Liver (tissue), 9 donors: ENCODE measurements around the gene UNC5A. TPM values are rescaled to one million over a fixed set of nuclear protein-coding genes. Genes with fewer than 3 reads are reported as not detected.

Source experiments
- DNase-seq: peaks from one replicate; pipeline ENCODE4 v3.0.0-alpha.2; 2017; ENCODE audit warnings: low spot score
- H3K27ac ChIP-seq, 2 donors: one replicate each; pipeline ENCODE4 v1.7.0; 2013; ENCODE audit warnings: inconsistent platforms in 2 of 2, low read length in 2 of 2, control low read depth in 1 of 2, low read depth in 1 of 2, mild to moderate bottlenecking in 1 of 2
- H3K27me3 ChIP-seq, 4 donors: one replicate each; pipeline versions ENCODE4 v1.6.1 to v1.7.0; 2013; ENCODE audit warnings: low read length in 3 of 4, inconsistent platforms in 1 of 4, mild to moderate bottlenecking in 1 of 4, moderate library complexity in 1 of 4; ENCODE audit not compliant: control insufficient read depth in 4 of 4, insufficient read depth in 4 of 4
- H3K36me3 ChIP-seq, 4 donors: one replicate each; pipeline versions ENCODE4 v1.6.1 to v1.7.0; 2013; ENCODE audit warnings: low read length in 3 of 4, mild to moderate bottlenecking in 3 of 4, low read depth in 1 of 4, moderate library complexity in 1 of 4; ENCODE audit not compliant: control insufficient read depth in 4 of 4, insufficient read depth in 3 of 4
- H3K4me1 ChIP-seq, 4 donors: one replicate each; pipeline versions ENCODE4 v1.6.1 to v1.7.0; 2013; ENCODE audit warnings: low read length in 3 of 4, mild to moderate bottlenecking in 3 of 4, moderate library complexity in 1 of 4; ENCODE audit not compliant: control insufficient read depth in 4 of 4, insufficient read depth in 4 of 4
- H3K4me3 ChIP-seq, 3 donors: one replicate each; pipeline versions ENCODE4 v1.6.1 to v1.7.0; 2013; ENCODE audit warnings: low read length in 3 of 3, control low read depth in 1 of 3, low read depth in 1 of 3, mild to moderate bottlenecking in 1 of 3
- H3K9ac ChIP-seq, 2 donors: one replicate each; pipeline ENCODE4 v1.7.0; 2013; ENCODE audit warnings: low read length in 2 of 2, mild to moderate bottlenecking in 2 of 2, moderate library complexity in 2 of 2, control low read depth in 1 of 2, low read depth in 1 of 2
- H3K9me3 ChIP-seq, 4 donors: one replicate each; pipeline versions ENCODE4 v1.6.1 to v1.7.0; 2013; ENCODE audit warnings: low read length in 3 of 4; ENCODE audit not compliant: control insufficient read depth in 4 of 4
- ATF3 ChIP-seq: IDR thresholded peaks from 2 replicates; pipeline ENCODE4 v1.6.1; 2016; ENCODE audit warnings: antibody characterized with exemption
- EGR1 ChIP-seq, 2 donors: IDR thresholded peaks; 2 replicates each; pipeline ENCODE4 v1.6.1; 2016 to 2018; ENCODE audit warnings: antibody characterized with exemption in 2 of 2, low read depth in 2 of 2
- FOXA2 ChIP-seq: IDR thresholded peaks from 2 replicates; pipeline ENCODE4 v1.6.1; 2016; ENCODE audit warnings: antibody characterized with exemption
- HNF4G ChIP-seq: IDR thresholded peaks from 2 replicates; pipeline ENCODE4 v1.6.1; 2016; ENCODE audit warnings: antibody characterized with exemption
- JUND ChIP-seq, 2 donors: IDR thresholded peaks; 2 replicates each; pipeline ENCODE4 v1.6.1; 2016; ENCODE audit warnings: antibody characterized with exemption in 2 of 2
- NR2F2 ChIP-seq: IDR thresholded peaks from 2 replicates; pipeline ENCODE4 v1.6.1; 2016; ENCODE audit warnings: antibody characterized with exemption
- REST ChIP-seq: IDR thresholded peaks from 2 replicates; pipeline ENCODE4 v1.6.1; 2016; ENCODE audit warnings: antibody characterized with exemption, mild to moderate bottlenecking
- RXRA ChIP-seq, 2 donors: IDR thresholded peaks; 2 replicates each; pipeline ENCODE4 v1.6.1; 2017 to 2018; ENCODE audit warnings: antibody characterized with exemption in 2 of 2, mild to moderate bottlenecking in 1 of 2
- SP1 ChIP-seq: IDR thresholded peaks from 2 replicates; pipeline ENCODE4 v1.6.1; 2018; ENCODE audit warnings: antibody characterized with exemption, mild to moderate bottlenecking
- TAF1 ChIP-seq: conservative IDR thresholded peaks from 2 replicates; pipeline ENCODE4 v1.6.1; 2016; ENCODE audit warnings: antibody characterized with exemption, mild to moderate bottlenecking
- YY1 ChIP-seq: IDR thresholded peaks from 2 replicates; pipeline ENCODE4 v1.6.1; 2016; ENCODE audit warnings: antibody characterized with exemption, mild to moderate bottlenecking
- WGBS: extraction: QIAGEN DNeasy Blood & Tissue Kit; methylation state at CpG from one replicate; pipeline ENCODE4 v1.1.7; 2013; 5-methylcytosine and 5-hydroxymethylcytosine counted together
- polyA plus RNA-seq, 2 donors: library from polyadenylated mRNA; stranded (reverse) in 1 of 2; unstranded in 1 of 2; fragments of 200-250 nt in 1 of 2; fragments of >200 nt in 1 of 2; fragmentation: Nextera tagmentation in 1 of 2; extraction: Ambion mirVana in 1 of 2; gene quantifications; one replicate each; pipeline versions ENCODE4 v1.2.1 to v1.2.3, GENCODE V29; 2013 to 2015
- total RNA-seq, 2 donors: library from RNA; depleted of rRNA; stranded (reverse); fragments of >200 nt; gene quantifications; one replicate each; pipeline ENCODE4 v1.2.3, GENCODE V29; 2014
- TF ChIP-seq, protein P1 (sequence below): IDR thresholded peaks from 2 replicates; pipeline ENCODE4 v1.6.1; 2016; ENCODE audit warnings: antibody characterized with exemption
- TF ChIP-seq, protein P2 (sequence below): fragments of 150-350 bp; IDR thresholded peaks from 2 replicates; pipeline ENCODE4 v1.5.1; 2017; ENCODE audit warnings: improper control_type of control experiment, low read depth, low read length; ENCODE audit not compliant: missing input control
- donor health status: healthy.
- donor health status: healthy.
- donor health status: healthy.
- donor health status: healthy.
- donor health status: healthy.

The UNC5A gene
- total and polyA plus RNA-seq, 4 donors, result under 0.01 to 0.07 (median 0.03) TPM; not detected in 1

GRCh38 chr5:176895831-176896230 lies 85.5 kb downstream of the UNC5A start (continued):
- TF ChIP-seq REST, result no peak
- no peak for TF ChIP-seq NR2F2
- TF ChIP-seq RXRA (IDR thresholded peaks at IDR 0.05), result no peak

GRCh38 chr5:176897263-176897662 lies 86.9 kb downstream of the UNC5A start:
- H3K27me3 ChIP-seq, result no peaks in the 10 kb centered on the region
- H3K36me3 ChIP-seq, result no peaks in the 10 kb centered on the region
- H3K27ac ChIP-seq, result no peak overlapping the region
- 61% methylated on average over 3 of the region's 3 CpGs for WGBS
- H3K4me1 ChIP-seq, result no peaks in the 10 kb centered on the region
- no peak overlapping the region for H3K9ac ChIP-seq
- H3K9me3 ChIP-seq, result no peaks in the 10 kb centered on the region
- no peak for DNase-seq
- TF ChIP-seq ATF3 (no peak), RXRA (IDR thresholded peaks at IDR 0.05) (no peak), EGR1 (IDR thresholded peaks at IDR 0.05; ENCODE audit: low read depth in 2 of 2) (no peak), FOXA2 (no peak), REST (no peak), TAF1 (no peak)
- H3K4me3 ChIP-seq, result no peak overlapping the region

DNA sequence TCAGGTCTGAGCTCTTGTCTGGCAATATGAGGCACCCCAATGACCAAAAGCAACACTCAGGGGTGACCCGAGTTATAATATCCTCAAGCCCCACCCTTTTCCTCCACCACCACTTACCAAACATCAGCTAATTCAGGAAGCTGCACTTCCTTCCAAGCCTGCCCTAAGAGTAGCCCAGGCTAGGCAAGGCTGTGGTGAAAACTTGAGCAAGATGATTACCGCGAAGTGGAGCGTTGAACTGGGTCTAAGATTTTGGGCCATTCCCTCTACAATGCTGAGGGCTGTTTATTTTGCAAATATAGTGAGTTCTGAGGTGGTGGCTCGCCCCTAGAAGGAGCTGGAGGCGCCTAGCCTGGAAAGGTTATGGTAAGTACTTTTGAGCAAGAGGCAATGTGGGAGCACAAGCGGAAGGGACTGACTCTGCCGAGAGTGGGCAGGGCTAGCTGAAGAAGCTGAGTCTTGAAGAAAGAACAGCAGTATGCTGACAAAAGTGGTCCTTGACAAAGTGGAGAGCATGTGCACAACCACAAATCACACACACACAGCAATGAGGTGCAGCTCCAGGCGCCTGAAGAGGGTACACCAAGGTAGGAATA lies 89.0 kb downstream of the UNC5A start, which contains the start of gene HK3:
TSS of gene HK3 (minus strand) at position 51 of the 596 bp plus-strand sequence. CDS start 3,187 bp downstream, outside the sequence.
- H3K27ac ChIP-seq, result peak within 1 kb of the TSS in 1 of 2 donors; percentile 13
- H3K9ac ChIP-seq, result no peak within 1 kb of the TSS
- WGBS, result 71% methylated on average over 9 of the region's 9 CpGs
- peak within 1 kb of the TSS in 1 of 3 donors; percentile 3 for H3K4me3 ChIP-seq
- TF ChIP-seq YY1 (no peak), REST (no peak), NR2F2 (no peak), JUND (IDR thresholded peaks at IDR 0.05) (no peak), HNF4G (no peak), SP1 (no peak), FOXA2 (no peak), TAF1 (no peak)
- TF ChIP-seq, protein P1, sequence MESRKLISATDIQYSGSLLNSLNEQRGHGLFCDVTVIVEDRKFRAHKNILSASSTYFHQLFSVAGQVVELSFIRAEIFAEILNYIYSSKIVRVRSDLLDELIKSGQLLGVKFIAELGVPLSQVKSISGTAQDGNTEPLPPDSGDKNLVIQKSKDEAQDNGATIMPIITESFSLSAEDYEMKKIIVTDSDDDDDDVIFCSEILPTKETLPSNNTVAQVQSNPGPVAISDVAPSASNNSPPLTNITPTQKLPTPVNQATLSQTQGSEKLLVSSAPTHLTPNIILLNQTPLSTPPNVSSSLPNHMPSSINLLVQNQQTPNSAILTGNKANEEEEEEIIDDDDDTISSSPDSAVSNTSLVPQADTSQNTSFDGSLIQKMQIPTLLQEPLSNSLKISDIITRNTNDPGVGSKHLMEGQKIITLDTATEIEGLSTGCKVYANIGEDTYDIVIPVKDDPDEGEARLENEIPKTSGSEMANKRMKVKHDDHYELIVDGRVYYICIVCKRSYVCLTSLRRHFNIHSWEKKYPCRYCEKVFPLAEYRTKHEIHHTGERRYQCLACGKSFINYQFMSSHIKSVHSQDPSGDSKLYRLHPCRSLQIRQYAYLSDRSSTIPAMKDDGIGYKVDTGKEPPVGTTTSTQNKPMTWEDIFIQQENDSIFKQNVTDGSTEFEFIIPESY, result no peak
- TF ChIP-seq, protein P2, sequence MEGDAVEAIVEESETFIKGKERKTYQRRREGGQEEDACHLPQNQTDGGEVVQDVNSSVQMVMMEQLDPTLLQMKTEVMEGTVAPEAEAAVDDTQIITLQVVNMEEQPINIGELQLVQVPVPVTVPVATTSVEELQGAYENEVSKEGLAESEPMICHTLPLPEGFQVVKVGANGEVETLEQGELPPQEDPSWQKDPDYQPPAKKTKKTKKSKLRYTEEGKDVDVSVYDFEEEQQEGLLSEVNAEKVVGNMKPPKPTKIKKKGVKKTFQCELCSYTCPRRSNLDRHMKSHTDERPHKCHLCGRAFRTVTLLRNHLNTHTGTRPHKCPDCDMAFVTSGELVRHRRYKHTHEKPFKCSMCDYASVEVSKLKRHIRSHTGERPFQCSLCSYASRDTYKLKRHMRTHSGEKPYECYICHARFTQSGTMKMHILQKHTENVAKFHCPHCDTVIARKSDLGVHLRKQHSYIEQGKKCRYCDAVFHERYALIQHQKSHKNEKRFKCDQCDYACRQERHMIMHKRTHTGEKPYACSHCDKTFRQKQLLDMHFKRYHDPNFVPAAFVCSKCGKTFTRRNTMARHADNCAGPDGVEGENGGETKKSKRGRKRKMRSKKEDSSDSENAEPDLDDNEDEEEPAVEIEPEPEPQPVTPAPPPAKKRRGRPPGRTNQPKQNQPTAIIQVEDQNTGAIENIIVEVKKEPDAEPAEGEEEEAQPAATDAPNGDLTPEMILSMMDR, result no peak
- DNase-seq, result peak; percentile 33
- H3K36me3 ChIP-seq, result peaks cover 1 to 15% (median 12%) of the 10 kb centered on the region in 4 donors
- H3K9me3 ChIP-seq, result no peaks in the 10 kb centered on the region
- H3K4me1 ChIP-seq, result no peaks in the 10 kb centered on the region
- H3K27me3 ChIP-seq, result no peaks in the 10 kb centered on the region
